ENCODE results near the gene MATK. TPM values are rescaled to one million over a fixed set of nuclear protein-coding genes. Genes with fewer than 3 reads are reported as not detected.

The MATK gene
- total and polyA plus RNA-seq, 7 donors, result 1.8 to 7.7 (median 6.6) TPM; not detected in 4

GRCh38 chr19:3778899-3779723 is 7.1 kb downstream of the MATK start:
- peaks cover 0 to 25% (median 22%) of the 10 kb centered on the region in 3 donors for H3K27me3 ChIP-seq
- no peak for DNase-seq
- peaks cover 12 to 20% (median 16%) of the 10 kb centered on the region in 4 donors for H3K9me3 ChIP-seq
- intact Hi-C loops (cut with DNase I), result no loop called here
- H3K4me1 ChIP-seq, result no peaks in the 10 kb centered on the region
- H3K4me3 ChIP-seq, result no peak overlapping the region
- TF ChIP-seq POLR2A (IDR thresholded peaks at IDR 0.05), result no peak
- TF ChIP-seq CTCF (IDR thresholded peaks at IDR 0.05), result no peak
- no peak for TF ChIP-seq POLR2AphosphoS5 (IDR thresholded peaks at IDR 0.05)
- TF ChIP-seq EP300 (IDR thresholded peaks at IDR 0.05), result no peak
- no peaks in the 10 kb centered on the region for H3K36me3 ChIP-seq
- no peak overlapping the region for H3K27ac ChIP-seq
- WGBS, 2 donors, result 56 to 79% methylated on average over 44 of the region's 44 CpGs

- Histone ChIP-seq H3K36me3 (no peaks in the 10 kb centered on the region), H3K4me3 (no peak overlapping the region), H3K4me1 (no peaks in the 10 kb centered on the region), H3K27me3 (peaks cover 0 to 17% (median 15%) of the 10 kb centered on the region in 3 donors), H3K9me3 (peaks cover 12 to 20% (median 16%) of the 10 kb centered on the region in 4 donors), H3K27ac (no peak overlapping the region)
- TF ChIP-seq CTCF (IDR thresholded peaks at IDR 0.05), result no peak
- TF ChIP-seq EP300 (IDR thresholded peaks at IDR 0.05), result no peak
- intact Hi-C loops (cut with DNase I), result no loop called here
- WGBS, 2 donors, result 74 to 89% methylated on average over 37 of the region's 37 CpGs
- DNase-seq, result no peak
These were observed 7.9 kb downstream of the MATK start for GRCh38 chr19:3778104-3778867.

GRCh38 chr19:3776479-3777040 is 9.6 kb downstream of the MATK start:
- peaks cover 2 to 10% (median 5%) of the 10 kb centered on the region in 4 donors for H3K9me3 ChIP-seq
- peaks cover 0 to 5% (median 0%) of the 10 kb centered on the region in 3 donors for H3K27me3 ChIP-seq
- H3K4me1 ChIP-seq, result no peaks in the 10 kb centered on the region
- no peak for DNase-seq
- no peaks in the 10 kb centered on the region for H3K36me3 ChIP-seq
- 89 to 90% methylated on average over 1 of the region's 1 CpG for whole genome bisulfite sequencing, 2 donors
- H3K27ac ChIP-seq, result no peak overlapping the region
- TF ChIP-seq EP300 (IDR thresholded peaks at IDR 0.05) (no peak), POLR2A (IDR thresholded peaks at IDR 0.05) (no peak), CTCF (IDR thresholded peaks at IDR 0.05) (no peak), POLR2AphosphoS5 (IDR thresholded peaks at IDR 0.05) (no peak)
- intact Hi-C loops (cut with DNase I), result no loop called here
- no peak overlapping the region for H3K4me3 ChIP-seq

GRCh38 chr19:3775831-3776230 is 10.3 kb downstream of the MATK start:
- no peaks in the 10 kb centered on the region for H3K4me1 ChIP-seq
- intact Hi-C loops (cut with DNase I), result no loop called here
- no peaks in the 10 kb centered on the region for H3K36me3 ChIP-seq
- 81 to 93% methylated on average over 5 of the region's 5 CpGs for WGBS, 2 donors
- TF ChIP-seq CTCF (IDR thresholded peaks at IDR 0.05) (no peak), EP300 (IDR thresholded peaks at IDR 0.05) (no peak)
- peaks cover 0 to 3% (median under 1%) of the 10 kb centered on the region in 4 donors for H3K9me3 ChIP-seq
- no peak overlapping the region for H3K27ac ChIP-seq
- no peak overlapping the region for H3K4me3 ChIP-seq
- peaks cover 0 to 10% (median 0%) of the 10 kb centered on the region in 3 donors for H3K27me3 ChIP-seq
- DNase-seq, result no peak

Data from sigmoid colon (tissue), 7 donors.